Measurements from ENCODE around the gene HRG.

The HRG gene

GRCh38 chr3:186653984-186654383, 11.8 kb upstream of the HRG start:
- TF ChIP-seq SIN3A (IDR thresholded peaks at IDR 0.05; ENCODE audit: borderline replicate concordance, insufficient read depth, low read length) (no peak), TAF1 (IDR thresholded peaks at IDR 0.05; ENCODE audit: borderline replicate concordance, insufficient read depth, low read length) (no peak), FOXP2 (optimal IDR thresholded peaks at IDR 0.05; ENCODE audit: borderline replicate concordance, extremely low read depth, extremely low read length, insufficient read depth) (no peak), POLR2AphosphoS5 (IDR thresholded peaks at IDR 0.05; ENCODE audit: low read depth, low read length) (no peak), REST (IDR thresholded peaks at IDR 0.05; ENCODE audit: insufficient read depth in 1 of 2, low read depth in 2 of 2, low read length in 2 of 2) (no peak)

- no peak for TF ChIP-seq FOXP2 (optimal IDR thresholded peaks at IDR 0.05; ENCODE audit: borderline replicate concordance, extremely low read depth, extremely low read length, insufficient read depth)
- TF ChIP-seq REST (IDR thresholded peaks at IDR 0.05; ENCODE audit: insufficient read depth in 1 of 2, low read depth in 2 of 2, low read length in 2 of 2), result no peak
- no peak for TF ChIP-seq POLR2AphosphoS5 (IDR thresholded peaks at IDR 0.05; ENCODE audit: low read depth, low read length)
- TF ChIP-seq TAF1 (IDR thresholded peaks at IDR 0.05; ENCODE audit: borderline replicate concordance, insufficient read depth, low read length), result no peak
- no peak for TF ChIP-seq SIN3A (IDR thresholded peaks at IDR 0.05; ENCODE audit: borderline replicate concordance, insufficient read depth, low read length)
Measured at GRCh38 chr3:186663361-186664118, 2.3 kb upstream of the HRG start.

- no peak for TF ChIP-seq REST (IDR thresholded peaks at IDR 0.05; ENCODE audit: insufficient read depth in 1 of 2, low read depth in 2 of 2, low read length in 2 of 2)
- no peak for TF ChIP-seq TAF1 (IDR thresholded peaks at IDR 0.05; ENCODE audit: borderline replicate concordance, insufficient read depth, low read length)
- no peak for TF ChIP-seq FOXP2 (optimal IDR thresholded peaks at IDR 0.05; ENCODE audit: borderline replicate concordance, extremely low read depth, extremely low read length, insufficient read depth)
- TF ChIP-seq POLR2AphosphoS5 (IDR thresholded peaks at IDR 0.05; ENCODE audit: low read depth, low read length), result no peak
- TF ChIP-seq SIN3A (IDR thresholded peaks at IDR 0.05; ENCODE audit: borderline replicate concordance, insufficient read depth, low read length), result no peak
Measured at GRCh38 chr3:186664119-186664495, 1.7 kb upstream of the HRG start.

GRCh38 chr3:186664506-186664905, 1.3 kb upstream of the HRG start:
- TF ChIP-seq SIN3A (IDR thresholded peaks at IDR 0.05; ENCODE audit: borderline replicate concordance, insufficient read depth, low read length) (no peak), FOXP2 (optimal IDR thresholded peaks at IDR 0.05; ENCODE audit: borderline replicate concordance, extremely low read depth, extremely low read length, insufficient read depth) (no peak), REST (IDR thresholded peaks at IDR 0.05; ENCODE audit: insufficient read depth in 1 of 2, low read depth in 2 of 2, low read length in 2 of 2) (no peak), TAF1 (IDR thresholded peaks at IDR 0.05; ENCODE audit: borderline replicate concordance, insufficient read depth, low read length) (no peak), POLR2AphosphoS5 (IDR thresholded peaks at IDR 0.05; ENCODE audit: low read depth, low read length) (no peak)

Measured in PFSK-1 (cell line).